Forelimb muscle (tissue), 1 donor: ENCODE data around the gene COLGALT1. TPM values are rescaled to one million over a fixed set of nuclear protein-coding genes. Genes with fewer than 3 reads are reported as not detected.
"Not testable (repeated sequence)": the region's sequence is repeated elsewhere in the genome, so short reads cannot be mapped to it uniquely, and the experiment has no call there.

Source experiments
- DNase-seq: peaks from one replicate; pipeline ENCODE4 v3.0.0-alpha.2; 2013; ENCODE audit warnings: low read depth
- polyA plus RNA-seq: library from polyadenylated mRNA; unstranded; fragments of 120-200 nt; gene quantifications from one replicate; pipeline ENCODE4 v1.2.1, GENCODE V29; 2013; ENCODE audit not compliant: insufficient read length

COLGALT1 gene
- 67.4 TPM for polyA plus RNA-seq

DNA sequence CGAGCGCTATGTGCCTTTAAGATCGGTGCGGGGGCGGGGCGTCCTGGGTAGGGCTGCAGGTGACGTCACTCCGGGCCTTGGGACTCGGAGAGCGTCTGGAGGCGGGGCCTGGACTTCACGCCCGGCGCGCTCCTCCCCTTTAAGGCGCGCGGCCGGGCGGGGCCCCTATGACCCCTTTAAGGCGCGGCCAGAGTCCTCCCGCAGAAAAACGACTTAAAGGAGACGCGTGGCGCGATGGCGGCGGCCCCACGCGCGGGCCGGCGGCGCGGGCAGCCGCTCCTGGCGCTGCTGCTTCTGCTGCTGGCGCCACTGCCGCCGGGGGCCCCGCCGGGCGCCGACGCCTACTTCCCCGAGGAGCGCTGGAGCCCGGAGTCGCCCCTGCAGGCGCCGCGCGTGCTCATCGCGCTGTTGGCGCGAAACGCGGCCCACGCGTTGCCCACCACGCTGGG lies at the start of gene COLGALT1:
COLGALT1 (plus strand) TSS at position 170 of the 449 bp plus-strand sequence; CDS start at position 235, 65 bp downstream.
- peak; percentile 81 for DNase-seq

DNA sequence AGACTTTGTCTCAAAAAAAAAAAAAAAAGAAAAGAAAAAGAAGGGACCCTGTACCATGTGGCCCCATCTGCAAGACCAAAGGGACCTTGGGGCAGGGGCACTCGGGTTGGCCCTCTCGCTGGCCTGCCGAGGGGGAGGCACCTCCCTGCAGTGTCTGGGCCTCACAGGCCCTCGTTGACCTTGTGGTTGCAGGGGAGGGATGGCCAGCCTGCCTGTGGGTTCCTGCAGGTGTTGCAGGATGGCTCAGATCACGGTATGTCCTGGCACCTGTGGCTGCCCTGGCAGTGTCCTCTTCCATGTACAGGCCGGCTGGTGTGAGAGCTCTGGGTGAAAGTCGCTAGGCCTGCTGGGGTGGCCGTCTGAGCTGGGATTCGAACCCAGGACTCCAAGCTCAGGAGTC lies 48.7 kb upstream of the COLGALT1 start:
- DNase-seq, result no peak

DNA sequence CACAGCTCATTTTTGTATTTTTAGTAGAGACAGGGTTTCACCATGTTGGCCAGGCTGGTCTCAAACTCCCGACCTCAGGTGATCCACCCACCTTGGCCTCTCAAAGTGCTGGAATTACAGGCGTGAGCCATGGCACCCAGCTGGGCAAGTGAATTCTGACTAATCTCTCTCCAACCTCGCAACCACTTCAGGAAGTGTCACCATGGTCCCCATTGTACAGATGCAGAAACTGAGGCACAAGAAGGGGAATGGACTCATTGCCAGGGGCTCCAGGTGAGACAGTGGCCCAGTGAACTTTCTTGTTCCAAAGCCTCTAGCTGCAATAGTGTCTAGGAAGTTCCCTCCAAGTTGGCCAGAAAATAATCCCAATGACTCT lies 46.9 kb upstream of the COLGALT1 start:
- not testable (repeated sequence) for DNase-seq

DNA sequence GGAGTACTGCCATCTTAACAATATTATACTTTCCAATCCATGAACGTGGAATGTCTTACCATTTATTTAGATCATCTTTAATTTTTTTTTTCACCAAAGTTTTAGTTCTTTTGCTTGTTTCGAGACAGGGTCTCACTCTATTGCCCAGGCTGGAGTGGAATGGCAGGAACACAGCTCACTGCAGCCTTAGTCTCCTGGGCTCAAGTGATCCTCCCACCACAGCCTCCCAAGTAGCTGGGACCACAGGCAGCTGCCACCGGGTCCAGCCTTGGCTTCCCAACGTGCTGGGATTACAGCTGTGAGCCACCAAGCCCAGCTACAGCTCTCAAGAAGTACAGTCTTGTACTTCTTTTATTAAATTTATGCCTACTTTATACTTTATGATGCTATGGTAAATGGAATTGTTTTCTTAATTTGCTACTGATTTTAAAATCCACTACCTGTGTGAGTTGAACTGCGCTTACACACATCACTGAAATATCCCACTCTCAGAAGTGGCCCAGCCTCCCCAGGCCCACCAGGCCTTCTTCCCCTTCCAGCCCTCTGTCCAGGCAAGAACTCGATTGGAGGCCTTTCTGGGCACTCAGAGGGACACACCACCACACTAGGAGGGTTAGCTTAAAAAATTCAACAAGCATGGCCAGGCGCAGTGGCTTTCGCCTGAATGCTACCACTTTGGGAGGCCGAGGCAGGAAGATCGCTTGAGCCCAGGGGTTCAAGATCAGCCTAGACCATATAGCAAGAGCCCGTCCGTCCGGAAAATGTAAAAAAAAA lies 45.0 kb upstream of the COLGALT1 start:
- no peak for DNase-seq

DNA sequence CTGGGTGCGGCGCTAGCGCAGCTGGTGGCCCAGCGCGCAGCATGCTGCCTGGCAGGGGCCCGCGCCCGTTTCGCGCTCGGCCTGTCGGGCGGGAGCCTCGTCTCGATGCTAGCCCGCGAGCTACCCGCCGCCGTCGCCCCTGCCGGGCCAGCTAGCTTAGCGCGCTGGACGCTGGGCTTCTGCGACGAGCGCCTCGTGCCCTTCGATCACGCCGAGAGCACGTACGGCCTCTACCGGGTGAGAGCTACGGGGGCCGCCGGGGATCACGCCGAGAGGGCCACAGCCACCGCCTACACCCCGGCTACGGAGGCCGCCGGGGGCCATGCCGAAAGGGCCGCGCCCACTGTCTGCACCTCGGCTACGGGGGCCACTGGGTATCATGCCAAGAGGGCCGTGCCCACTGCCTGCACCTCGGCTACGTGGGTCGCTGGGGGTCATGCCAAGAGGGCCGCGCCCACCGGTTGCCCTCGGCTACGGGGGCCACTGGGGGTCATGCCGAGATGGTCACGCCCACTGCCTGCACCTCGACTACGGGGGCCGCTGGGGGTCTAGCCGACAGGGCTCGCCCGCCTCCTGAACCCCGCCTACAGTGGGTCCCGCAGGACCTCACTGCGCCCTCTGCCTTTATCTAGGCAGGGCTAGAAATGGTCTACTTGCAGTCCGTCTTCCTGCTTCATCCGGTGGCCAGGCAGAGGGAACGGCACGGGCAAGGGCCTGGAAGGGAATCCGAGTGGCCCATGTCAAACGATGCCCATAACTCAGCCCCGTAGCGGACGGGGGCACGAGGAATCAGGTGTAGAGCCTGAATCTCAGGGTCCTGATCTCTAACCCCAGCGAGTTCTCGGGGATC lies 43.5 kb upstream of the COLGALT1 start:
- DNase-seq, result peak; percentile 29

DNA sequence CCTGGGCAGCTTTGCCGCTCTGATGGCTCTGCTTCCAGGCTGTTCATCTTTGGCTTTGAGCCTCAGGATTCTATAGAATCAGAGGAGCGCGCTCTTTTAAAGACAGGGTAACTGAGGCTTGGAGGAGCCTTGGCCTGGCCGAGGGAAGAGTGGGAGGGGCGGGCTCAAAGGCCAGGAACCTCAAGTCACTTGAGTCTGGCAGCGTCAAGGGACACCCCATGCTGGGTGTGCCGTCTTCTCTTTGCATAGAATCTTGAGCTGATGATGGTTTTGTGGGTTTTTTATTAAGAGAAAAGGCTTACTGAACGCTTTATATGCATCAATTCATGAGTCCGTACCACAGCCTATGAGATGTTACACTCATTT lies 42.9 kb upstream of the COLGALT1 start:
- DNase-seq, result no peak

DNA sequence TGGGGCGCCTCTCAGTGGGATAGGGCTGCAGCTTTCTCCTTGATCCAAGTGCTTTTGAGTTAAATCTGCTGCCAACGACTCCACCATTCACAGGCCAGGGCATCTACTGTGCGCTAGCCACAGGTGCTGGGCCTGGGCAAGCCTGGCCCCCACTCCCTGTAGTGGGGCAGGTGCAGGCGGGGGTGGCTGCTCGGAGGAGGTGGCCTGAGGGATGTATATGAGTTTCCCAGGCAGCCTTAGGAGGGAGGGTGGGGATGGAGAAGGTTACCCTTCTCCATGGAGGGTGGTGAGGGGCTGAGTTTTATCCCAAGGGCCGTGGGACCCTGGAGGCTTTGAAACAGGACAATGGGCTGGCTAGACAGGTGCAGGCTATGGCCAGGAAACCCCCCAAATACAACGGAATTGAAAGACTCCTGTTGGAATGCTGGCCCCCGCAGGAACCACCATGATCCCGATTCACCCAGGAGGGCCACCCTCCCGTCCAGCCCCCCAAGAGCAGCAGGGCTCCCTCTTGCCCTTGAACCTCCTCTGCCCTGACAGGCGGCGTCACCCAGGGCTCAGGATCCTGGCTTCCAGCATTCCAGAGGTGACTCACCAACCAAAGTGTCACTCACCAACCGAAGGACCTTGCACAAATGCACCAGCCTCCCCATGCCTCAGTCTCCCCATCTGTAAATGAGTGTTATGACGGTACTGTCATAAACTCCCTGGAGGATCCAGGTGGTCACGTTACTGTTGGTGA lies 39.9 kb upstream of the COLGALT1 start:
- DNase-seq, result no peak

DNA sequence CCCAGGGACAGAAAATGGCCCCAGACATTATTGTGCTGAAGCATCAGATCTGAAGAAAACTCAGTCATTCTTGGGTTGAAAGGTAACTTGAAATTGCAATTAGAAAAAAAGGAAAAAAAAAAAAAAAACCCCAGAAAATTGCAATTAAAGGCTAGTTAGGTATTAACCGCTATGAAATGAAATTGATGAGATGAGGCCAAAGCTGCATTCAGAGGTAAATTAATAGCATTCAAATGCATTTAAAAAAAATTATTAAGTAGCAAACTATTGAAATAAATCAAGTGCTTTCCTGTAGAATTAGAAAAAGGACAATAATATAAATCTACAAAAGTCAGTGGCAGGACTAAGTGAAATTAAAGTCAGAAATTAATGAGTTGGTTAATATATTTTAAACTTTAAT lies 37.6 kb upstream of the COLGALT1 start:
- no peak for DNase-seq

DNA sequence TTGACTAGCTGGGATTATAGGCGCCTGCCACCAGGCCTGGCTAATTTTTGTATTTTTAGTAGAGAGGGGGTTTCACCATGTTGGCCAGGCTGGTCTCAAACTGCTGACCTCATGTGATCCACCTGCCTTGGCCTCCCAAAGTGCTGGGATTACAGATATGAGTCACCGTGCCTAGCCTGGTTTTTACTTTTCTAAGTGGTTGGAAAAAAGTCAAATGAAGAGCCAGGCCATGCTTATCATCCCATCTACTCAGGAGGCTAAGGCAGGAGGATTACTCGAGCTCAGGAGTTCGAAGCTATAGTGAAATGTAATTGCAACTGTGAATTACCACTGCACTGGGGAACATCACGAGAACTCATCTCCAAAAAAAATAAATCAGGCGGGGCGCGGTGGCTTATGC lies 36.8 kb upstream of the COLGALT1 start:
- DNase-seq, result not testable (repeated sequence)

DNA sequence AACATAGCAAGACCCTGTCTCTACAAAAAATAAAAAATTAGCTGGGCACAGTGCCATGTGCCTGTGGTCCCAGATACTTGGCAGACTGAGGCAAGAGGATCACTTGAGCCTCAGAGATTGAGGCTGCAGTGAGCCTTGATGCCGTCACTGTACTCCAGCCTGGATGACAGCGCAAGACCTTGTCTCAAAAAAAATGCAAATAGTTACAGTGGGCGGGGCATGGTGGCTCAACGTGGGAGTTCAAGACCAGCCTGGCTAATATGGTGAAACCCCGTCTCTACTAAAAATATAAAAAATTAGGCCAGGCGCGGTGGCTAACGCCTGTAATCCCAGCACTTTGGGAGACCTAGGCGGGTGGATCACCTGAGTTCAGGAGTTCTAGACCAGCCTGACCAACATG lies 35.5 kb upstream of the COLGALT1 start:
- no peak for DNase-seq

DNA sequence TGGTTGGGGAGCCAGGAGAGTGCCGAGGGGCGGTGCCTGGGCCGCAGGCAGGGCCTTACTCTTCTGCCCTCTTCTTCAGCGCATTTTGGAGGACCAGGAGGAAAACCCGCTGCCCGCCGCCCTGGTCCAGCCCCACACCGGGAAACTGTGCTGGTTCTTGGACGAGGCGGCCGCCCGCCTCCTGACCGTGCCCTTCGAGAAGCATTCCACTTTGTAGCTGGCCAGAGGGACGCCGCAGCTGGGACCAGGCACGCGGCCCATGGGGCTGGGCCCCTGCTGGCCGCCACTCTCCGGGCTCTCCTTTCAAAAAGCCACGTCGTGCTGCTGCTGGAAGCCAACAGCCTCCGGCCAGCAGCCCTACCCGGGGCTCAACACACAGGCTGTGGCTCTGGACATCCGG lies 34.6 kb upstream of the COLGALT1 start:
- no peak for DNase-seq

DNA sequence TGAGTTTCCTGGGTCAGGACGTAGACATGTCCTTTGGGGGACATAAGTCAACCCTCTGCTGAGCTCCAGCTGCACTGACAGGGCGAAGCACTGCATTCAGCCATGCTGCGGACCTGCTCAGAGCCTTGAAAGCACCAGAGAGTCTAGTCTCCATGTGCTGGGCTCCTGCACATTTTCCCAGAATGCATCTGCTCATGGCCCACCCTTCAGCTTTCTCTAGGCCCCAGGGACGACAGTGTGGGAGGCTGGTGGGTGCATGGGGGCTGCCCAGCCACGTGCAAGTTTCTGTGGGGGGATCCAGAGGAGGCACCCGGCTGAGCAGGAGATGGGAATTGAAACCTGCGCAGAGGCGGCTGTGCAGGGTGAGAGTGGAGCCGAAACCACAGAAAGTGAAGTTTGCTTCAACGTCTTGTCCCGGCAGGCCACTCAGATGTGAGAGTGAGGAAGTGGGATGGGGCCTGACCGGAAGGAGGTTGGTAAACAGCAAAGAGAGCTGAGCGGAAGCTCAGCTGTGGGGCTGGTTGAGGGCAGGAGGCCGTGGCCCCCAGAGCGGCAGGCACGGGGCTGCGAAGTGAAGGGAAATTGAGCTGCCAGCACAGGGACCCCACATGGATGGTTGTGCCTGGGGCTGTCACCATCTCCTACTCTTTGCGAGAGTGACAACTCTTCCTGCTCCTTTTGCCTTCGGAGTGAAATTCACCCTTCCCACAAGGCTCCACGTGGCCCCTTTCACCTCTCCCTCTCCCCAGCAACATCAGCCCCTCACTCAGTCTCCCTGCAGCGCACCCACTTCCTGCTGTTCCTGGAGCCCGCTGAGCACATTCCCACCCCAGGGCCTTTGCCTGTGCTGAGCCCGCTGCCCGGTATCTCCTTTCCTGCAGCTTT lies 32.2 kb upstream of the COLGALT1 start:
- peak; percentile 39 for DNase-seq

DNA sequence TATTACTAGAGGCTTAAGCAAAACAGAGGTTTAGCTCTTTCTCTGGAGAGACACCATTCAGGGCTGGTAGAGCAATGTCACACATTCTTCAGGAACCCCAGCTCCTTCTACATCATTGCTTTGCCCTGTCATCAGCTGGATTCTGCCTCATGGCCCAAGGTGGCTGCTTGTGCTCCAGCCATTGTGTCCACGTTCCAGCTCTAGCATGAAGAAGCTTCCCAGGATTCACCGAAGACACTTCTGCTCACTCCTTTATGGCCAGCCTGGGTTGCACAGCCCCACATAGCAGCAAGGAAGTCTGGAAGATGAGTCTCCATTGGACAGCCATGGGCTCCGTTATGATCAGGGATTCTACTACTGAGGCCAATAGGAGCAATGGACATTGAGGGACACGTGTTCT lies 30.8 kb upstream of the COLGALT1 start:
- no peak for DNase-seq

DNA sequence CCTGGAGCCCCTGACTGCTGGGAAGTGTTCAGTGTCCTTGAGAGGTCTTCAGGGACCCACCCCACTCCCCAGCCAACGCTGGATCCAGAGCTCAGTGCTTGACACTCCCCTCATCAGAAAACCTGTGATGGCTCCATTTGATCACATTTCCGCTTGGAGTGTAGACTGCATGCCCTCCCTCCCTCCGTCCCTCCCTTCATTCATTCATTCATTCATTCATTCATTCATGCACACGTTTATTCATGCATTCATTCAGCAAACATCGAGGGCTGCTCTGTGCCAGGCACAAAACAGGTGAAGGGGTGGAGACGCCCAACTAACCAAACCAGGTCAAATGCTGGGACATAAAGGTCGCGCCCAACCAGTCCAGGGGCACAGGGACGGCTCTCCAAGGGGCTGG lies 30.3 kb upstream of the COLGALT1 start:
- DNase-seq, result no peak

DNA sequence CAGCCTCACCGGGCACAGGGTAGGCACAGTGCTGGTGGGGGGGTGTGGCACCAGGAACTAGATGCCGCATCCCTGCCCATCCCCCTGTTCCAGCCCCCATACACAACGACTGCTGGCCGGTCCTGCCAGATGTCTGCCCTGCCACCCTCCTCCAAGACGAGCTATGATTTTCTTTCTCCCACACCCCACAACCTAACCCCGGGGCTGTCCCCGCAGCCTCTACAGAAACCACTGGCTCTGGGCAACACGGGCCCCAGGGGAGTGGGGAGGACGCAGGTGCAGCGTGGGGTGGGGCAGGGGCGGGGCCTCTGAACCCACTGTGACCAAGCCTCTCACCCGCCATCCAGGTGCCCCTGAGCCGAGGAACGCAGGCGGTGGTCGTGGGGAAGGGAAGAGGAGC lies 28.5 kb upstream of the COLGALT1 start:
- DNase-seq, result no peak

DNA sequence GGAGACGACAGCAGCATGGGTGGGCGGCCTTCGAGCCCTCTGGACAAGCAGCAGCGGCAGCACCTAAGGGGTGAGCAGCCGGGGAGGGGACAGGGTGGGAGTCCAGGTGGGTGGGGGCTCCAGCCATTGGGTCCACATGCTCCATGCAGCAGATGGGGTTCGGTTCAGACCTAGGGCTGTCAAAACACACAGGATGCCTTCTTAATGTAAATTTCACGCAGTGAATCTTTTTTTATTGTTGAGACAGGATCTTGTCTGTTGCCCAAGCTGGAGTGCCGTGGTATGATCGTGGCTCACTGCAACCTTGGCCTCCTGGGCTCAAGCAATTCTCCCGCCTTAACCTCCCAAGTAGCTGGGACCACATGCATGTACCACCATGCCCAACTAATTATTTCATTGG lies 28.1 kb upstream of the COLGALT1 start:
- no peak for DNase-seq

DNA sequence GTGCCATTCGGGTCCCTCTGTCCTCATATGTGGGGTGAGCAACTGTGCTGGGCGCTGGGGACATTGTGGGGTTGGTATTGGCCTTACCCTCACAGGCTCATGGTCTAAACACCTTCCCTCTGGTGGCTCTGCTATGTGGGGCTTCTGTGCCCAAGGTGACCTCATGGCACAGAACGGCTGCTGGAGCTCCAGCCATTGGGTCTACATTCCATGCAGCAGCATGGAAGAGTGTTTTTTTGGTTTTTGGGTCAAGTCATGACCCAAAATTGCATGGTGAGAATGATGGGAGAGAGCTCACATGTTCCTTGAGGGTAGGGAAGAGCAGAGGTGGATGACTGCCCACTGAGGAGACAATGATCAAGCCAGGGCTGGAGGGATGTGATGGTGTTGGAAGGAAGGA lies 26.8 kb upstream of the COLGALT1 start:
- no peak for DNase-seq

DNA sequence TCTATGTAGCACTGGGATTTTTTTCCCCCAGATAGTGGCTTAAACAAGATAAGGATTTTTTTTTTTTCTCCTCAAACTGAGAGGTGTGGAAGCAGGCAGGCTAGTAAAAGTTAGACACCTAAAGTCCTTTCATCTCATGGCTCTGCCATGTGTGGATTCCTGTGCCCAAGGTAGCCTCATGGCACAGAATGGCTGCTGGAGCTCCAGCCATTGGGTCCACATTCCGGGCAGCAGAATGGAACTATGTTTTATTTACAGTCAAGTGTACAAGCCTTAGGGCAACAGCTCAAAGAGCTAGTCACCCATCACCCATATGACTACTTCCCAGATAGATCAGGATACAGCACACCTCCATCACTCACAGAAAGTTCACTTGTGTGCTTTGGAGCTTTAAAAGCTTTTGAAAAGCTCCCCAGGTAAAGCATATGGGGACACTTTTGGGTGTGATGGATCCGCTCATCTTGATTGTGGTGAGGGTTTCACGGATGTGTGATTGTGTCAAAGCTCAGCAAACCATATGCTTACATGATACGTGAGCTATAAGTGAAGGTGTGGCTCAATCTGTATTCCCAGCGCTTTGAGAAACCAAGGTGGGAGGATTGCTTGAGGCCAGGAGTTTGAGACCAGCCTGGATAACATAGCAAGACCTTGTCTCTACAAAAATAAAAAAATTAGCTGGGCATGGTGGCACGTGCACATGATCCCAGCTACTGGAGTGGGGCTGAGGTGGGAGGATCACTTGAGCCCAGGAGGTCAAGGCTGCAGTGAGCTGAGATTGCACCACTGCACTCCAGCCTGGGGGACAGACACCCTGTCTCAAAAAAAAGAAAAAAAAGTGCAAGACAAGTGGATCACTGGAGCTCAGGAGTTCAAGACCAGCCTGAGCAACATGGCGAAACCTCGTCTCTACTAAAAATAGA lies 25.9 kb upstream of the COLGALT1 start:
- no peak for DNase-seq

DNA sequence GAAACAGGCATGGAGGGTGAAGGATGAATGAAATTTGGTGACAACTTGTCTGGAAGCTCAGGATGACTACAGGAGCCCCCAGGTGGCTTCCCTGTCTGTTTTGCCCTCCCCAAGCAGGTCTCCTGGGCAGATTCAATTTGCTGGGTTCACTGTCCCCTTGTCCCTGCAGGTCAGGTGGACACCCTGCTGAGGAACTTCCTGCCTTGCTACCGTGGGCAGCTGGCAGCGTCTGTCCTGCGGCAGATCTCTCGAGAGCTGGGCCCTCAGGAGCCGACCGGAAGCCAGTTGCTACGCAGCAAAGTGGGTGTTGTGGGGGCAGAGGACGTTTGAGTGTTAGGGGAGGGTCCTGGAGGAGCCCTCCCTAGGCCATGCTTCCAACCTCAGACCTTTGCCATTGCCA lies 24.9 kb upstream of the COLGALT1 start:
- no peak for DNase-seq

DNA sequence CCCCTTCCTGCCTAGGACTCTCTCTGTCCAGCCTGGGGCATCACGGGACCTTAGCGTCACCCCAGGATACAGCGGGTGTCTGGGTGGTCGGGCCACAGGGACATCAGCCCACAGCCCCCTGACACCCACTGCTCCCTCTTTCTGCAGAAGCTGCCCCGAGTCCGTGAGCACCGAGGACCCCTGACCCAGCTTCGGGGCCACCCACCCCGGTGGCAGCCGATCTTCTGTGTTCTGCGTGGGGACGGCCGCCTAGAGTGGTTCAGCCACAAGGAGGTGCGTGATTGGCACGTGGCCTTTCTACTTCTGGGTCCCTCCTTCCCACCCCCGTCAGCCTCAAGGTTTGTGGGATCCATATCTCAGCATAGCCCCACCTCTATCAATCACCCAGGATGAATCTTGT lies 23.3 kb upstream of the COLGALT1 start:
- DNase-seq, result no peak
